ENCODE results near the gene DGKG.

The DGKG gene

GRCh38 chr3:186167646-186168395 lies 194.2 kb downstream of the DGKG start:
- DNase-seq = no peak

DNA sequence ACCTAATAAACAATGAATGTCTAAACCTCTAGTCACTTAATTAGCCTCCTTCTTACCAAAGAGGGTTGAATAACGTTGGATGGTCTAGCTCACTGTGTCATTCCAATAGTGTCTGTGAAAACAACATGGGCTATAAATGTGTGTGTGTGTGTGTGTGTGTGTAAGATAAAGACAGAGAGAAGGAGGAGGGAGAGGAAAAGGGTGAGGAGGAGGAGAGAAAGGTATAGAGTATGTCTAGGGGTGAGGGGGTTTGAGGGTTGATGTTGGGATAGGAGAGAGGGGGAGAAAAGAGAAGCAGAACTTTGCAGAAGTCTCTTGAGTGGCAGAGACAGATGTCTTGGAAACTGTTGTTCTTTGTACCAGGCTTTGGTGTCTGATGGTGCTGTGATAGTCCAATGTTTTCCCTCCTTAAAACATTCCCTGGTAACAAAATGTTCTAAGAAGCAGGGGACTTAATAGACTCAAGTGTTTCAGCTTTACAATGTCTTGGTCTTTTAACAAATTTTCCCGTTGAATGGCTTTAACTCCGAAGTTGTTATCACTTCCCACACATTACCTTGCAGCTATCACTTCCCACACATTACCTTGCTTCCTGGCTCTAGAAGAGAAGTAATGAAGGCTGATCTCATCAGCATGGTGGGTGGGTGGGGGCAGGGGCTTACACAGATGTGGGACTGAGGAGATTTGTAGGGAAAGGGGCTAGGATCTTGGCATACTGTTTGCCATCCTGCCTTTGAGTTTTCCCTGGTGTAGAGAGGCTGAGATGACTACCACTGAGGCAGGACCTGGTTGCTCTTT lies 195.3 kb downstream of the DGKG start:
- no peak for DNase-seq

- no peak for DNase-seq
These were observed 196.0 kb downstream of the DGKG start for GRCh38 chr3:186166036-186166435.

DNA sequence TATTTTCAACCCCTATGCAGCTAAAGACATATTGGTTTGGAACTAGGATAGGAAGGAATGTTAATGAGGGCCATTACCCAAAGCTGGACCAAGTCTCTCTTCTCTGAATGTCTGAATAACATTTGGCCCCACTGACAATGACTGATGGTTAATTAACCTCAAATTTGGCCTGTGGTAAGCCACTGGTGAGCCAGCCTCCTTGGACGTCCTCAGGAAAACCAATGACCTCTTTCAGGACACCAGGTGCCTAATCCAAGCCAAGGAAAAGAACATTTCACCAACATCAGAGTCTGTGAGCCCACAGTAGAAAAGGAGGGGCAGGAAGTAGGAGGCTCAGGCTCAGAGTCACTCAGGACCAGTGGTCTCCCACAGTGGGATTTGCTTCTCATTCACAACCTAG lies 196.7 kb downstream of the DGKG start:
- DNase-seq = no peak

- DNase-seq = no peak
These were observed 197.3 kb downstream of the DGKG start for GRCh38 chr3:186164696-186165095.

DNA sequence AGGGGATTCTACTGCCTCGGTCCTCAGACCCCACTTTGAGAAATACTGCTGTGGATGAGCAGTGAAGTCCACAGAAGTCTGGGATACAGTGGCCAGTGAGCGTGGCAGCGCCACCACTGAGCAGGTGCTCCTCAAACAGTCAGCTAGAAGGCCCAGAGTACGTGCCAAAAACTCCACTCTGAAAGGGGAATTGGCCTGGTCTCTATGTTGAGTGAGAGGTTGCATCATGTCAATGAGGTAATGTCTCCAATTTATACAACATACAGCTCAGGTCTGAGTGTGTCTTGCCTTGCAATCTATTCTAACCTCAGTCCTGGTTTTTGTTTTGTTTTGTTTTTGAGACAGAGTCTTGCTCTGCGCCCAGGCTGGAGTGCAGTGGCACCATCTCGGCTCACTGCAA lies 199.8 kb downstream of the DGKG start:
- DNase-seq = no peak

- no peak for DNase-seq
These were observed 201.3 kb downstream of the DGKG start for GRCh38 chr3:186160691-186161243.

- no peak for DNase-seq
These were observed 207.4 kb downstream of the DGKG start for GRCh38 chr3:186154641-186155040.

DNA sequence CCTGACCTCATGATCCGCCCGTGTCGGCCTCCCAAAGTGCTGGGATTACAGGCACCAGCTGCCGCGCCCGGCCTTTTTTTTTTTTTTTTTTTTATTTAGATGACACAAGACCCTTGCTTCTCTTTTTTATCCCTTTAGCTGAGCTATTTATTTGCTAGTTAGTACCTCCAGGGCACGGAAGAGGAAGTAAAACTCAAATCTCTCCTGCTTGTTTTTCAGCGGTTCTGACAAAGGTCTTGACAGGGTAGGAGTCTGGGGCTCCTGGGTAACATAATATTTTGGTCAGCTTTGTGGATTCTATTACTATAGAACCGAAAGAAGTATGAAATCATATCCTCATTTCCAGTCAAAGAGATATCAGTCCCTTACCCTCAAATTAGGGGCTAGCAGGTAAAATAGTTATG lies 209.1 kb downstream of the DGKG start:
- DNase-seq = no peak

GRCh38 chr3:186152361-186152798 lies 209.7 kb downstream of the DGKG start:
- no peak for DNase-seq

- no peak for DNase-seq
These were observed 210.7 kb downstream of the DGKG start for GRCh38 chr3:186151077-186151971.

GRCh38 chr3:186150041-186150830 lies 211.8 kb downstream of the DGKG start:
- DNase-seq = no peak

DNA sequence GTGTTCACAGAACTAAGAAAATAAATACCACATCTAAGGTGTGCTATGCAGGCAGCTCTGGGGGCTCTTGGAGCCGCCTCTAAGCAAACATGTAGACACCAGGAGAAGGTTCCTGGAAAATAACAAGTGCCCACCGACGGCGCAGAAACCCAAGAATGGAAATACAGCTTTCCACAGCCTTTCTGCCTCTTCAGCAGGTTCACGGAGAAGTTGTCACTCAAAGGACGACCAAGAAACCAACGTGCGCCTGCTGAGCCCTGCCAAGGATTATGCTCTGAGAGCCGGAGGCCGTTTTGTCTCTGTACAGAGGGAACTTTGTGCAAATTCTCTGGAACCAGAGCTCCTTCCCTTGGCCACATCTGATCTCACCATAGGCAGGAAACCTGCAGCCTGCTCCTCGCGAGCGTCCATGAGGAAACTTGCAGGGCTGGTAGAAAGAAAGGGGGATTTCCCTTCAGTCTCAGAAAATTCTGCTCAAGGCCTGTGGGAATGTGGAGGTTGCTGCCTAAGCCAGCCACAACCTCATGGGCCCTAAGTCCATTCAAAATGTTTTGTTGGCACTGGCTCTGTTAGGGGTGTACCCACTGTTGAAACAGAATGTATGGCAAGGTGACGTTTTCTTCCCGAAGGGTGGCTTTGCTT lies 212.6 kb downstream of the DGKG start:
- DNase-seq = no peak

- DNase-seq = no peak
These were observed 217.8 kb downstream of the DGKG start for GRCh38 chr3:186144257-186144656.

GRCh38 chr3:186143250-186143649 lies 218.8 kb downstream of the DGKG start:
- no peak for DNase-seq

GRCh38 chr3:186142393-186142932 lies 219.6 kb downstream of the DGKG start:
- no peak for DNase-seq

DNA sequence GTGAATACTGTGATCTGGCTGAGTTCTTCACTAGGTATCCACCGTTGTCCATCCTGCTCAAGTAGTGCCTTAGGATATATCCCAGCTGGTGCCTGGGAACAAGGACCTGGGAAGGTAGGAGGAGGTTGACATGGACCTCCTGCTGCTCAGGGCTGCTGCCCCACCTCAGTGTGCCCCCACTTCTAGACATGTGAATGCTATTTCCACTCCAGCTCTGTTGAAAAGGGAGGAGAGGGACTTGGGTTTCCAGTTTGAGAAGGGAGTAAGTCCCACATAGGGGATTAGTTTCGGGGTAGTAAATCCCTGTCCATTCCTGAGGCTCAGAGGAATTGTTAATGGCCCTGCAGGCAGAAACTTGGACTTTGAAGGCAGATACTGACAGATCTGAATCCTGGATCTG lies 220.2 kb downstream of the DGKG start:
- DNase-seq = no peak

DNA sequence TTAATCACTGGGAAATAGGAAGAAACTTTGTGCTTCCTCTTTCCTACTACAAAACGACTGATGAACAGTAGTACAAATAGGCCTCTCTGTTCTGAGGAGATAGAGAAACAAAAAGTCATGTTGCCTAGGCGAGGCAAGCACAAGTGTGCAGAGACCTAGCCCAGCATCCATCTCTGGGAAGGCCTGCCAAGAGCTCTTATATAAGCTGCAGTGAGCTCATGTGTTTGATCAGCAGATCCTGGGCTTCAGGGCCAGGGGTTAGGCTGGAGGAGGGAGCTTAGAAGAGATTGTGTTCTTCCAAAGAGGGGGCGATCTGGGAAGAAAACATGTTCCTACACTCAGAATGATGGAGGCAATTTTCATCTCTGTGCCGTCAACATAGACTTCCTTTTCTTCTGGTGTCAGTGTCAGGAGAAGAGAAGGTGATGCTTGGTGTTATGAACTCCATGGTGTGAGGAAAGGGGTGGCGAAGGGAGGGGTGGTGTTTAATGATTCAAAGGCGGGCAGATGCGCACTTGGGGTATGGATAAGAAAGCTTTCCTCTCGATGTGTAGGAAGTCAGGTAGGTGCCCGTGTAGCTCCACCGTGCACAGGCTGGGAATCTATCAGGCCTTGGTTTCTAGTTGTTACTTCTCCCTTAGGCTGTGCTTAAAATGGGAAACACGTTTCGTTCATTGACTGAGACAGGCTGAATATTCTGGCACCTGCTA lies 223.6 kb downstream of the DGKG start:
- no peak for DNase-seq

GRCh38 chr3:186137051-186137685 lies 224.9 kb downstream of the DGKG start:
- DNase-seq = no peak

DNA sequence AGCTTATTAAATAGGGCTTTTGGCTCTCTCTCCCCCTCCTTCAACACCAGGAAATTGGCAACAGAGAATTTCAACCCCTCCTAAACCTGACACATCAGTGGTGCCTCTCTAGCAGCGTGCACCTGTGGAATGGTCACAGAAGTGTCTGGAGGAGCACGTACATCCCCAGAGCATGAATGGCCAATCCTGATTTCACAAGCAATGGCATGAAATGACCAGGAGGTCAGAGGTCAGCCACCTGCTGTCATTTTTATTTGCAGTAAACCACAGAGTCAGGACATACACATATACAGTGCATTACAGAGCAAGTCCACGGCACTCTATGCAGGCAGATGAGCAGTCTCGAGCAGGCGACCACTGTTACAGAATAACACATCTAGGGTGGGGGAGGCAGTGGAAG lies 228.1 kb downstream of the DGKG start:
- no peak for DNase-seq
